GM19452 (cell line): ENCODE data around the gene PCDHB13.
"Not testable (repeated sequence)": the region's sequence is repeated elsewhere in the genome, so short reads cannot be mapped to it uniquely, and the experiment has no call there.

Experiments
- ATAC-seq: cut with Tn5 transposase; IDR thresholded peaks from one replicate; pipeline ENCODE4 v1.9.1; 2021; ENCODE audit not compliant: unreplicated experiment

The PCDHB13 gene

DNA sequence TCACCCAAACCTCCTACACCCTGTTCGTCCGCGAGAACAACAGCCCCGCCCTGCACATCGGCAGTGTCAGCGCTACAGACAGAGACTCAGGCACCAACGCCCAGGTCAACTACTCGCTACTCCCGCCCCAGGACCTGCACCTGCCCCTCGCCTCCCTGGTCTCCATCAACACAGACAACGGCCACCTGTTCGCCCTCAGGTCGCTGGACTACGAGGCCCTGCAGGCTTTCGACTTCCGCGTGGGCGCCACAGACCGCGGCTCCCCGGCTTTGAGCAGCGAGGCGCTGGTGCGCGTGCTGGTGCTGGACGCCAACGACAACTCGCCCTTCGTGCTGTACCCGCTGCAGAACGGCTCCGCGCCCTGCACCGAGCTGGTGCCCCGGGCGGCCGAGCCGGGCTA, 12.6 kb upstream of the PCDHB13 start:
- not testable (repeated sequence) for ATAC-seq

DNA sequence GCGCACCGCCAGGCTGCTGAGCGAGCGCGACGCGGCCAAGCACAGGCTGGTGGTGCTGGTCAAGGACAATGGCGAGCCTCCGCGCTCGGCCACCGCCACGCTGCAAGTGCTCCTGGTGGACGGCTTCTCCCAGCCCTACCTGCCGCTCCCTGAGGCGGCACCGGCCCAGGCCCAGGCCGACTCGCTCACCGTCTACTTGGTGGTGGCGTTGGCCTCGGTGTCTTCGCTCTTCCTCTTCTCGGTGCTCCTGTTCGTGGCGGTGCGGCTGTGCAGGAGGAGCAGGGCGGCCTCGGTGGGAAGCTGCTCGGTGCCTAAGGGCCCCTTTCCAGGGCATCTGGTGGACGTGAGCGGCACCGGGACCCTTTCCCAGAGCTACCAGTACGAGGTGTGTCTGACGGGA, 12.1 kb upstream of the PCDHB13 start:
- not testable (repeated sequence) for ATAC-seq

DNA sequence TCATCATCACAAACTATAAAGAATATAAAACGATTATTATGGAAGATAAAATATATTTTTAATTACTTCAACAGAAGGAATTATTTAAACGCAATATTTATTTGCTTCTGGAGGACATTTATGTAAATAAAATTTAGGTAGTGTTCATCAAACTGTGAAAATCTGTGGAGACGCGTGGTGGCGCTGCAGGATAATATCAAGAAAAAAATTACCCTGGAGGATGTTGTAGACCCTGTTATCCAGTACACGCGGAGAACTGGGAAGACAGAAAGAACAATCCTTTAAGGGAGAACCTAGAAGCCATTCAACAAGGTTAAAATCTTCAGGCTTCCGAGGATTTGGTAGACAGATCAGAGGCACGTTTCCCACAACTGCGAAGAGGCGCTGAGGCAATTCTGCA, 5.2 kb upstream of the PCDHB13 start, which contains the start of gene PCDHB12:
Gene PCDHB12, plus strand, starts transcription at position 242 of the 400 bp plus-strand sequence. CDS start 189 bp downstream, outside the sequence.
- ATAC-seq: no peak

DNA sequence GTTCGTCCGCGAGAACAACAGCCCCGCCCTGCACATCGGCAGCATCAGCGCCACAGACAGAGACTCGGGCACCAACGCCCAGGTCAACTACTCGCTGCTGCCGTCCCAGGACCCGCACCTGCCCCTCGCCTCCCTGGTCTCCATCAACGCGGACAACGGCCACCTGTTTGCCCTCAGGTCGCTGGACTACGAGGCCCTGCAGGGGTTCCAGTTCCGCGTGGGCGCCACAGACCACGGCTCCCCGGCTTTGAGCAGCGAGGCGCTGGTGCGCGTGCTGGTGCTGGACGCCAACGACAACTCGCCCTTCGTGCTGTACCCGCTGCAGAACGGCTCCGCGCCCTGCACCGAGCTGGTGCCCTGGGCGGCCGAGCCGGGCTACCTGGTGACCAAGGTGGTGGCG, 3.4 kb upstream of the PCDHB13 start:
- not testable (repeated sequence) for ATAC-seq

DNA sequence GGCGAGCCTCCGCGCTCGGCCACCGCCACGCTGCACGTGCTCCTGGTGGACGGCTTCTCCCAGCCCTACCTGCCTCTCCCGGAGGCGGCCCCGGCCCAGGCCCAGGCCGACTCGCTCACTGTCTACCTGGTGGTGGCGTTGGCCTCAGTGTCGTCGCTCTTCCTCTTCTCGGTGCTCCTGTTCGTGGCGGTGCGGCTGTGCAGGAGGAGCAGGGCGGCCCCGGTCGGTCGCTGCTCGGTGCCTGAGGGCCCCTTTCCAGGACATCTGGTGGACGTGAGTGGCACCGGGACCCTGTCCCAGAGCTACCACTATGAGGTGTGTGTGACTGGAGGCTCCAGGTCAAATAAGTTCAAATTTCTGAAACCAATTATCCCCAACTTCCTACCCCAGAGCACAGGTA, 2.9 kb upstream of the PCDHB13 start:
- ATAC-seq: not testable (repeated sequence)

DNA sequence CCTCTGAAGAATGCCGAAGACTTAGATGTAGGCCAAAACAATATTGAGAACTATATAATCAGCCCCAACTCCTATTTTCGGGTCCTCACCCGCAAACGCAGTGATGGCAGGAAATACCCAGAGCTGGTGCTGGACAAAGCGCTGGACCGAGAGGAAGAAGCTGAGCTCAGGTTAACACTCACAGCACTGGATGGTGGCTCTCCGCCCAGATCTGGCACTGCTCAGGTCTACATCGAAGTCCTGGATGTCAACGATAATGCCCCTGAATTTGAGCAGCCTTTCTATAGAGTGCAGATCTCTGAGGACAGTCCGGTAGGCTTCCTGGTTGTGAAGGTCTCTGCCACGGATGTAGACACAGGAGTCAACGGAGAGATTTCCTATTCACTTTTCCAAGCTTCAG, 864 bp downstream of the PCDHB13 start:
- not testable (repeated sequence) for ATAC-seq

DNA sequence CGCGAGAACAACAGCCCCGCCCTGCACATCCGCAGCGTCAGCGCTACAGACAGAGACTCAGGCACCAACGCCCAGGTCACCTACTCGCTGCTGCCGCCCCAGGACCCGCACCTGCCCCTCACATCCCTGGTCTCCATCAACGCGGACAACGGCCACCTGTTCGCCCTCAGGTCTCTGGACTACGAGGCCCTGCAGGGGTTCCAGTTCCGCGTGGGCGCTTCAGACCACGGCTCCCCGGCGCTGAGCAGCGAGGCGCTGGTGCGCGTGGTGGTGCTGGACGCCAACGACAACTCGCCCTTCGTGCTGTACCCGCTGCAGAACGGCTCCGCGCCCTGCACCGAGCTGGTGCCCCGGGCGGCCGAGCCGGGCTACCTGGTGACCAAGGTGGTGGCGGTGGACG, 1.8 kb downstream of the PCDHB13 start:
- ATAC-seq: not testable (repeated sequence)

DNA sequence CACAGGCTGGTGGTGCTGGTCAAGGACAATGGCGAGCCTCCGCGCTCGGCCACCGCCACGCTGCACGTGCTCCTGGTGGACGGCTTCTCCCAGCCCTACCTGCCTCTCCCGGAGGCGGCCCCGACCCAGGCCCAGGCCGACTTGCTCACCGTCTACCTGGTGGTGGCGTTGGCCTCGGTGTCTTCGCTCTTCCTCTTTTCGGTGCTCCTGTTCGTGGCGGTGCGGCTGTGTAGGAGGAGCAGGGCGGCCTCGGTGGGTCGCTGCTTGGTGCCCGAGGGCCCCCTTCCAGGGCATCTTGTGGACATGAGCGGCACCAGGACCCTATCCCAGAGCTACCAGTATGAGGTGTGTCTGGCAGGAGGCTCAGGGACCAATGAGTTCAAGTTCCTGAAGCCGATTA, 2.3 kb downstream of the PCDHB13 start:
- ATAC-seq: not testable (repeated sequence)

DNA sequence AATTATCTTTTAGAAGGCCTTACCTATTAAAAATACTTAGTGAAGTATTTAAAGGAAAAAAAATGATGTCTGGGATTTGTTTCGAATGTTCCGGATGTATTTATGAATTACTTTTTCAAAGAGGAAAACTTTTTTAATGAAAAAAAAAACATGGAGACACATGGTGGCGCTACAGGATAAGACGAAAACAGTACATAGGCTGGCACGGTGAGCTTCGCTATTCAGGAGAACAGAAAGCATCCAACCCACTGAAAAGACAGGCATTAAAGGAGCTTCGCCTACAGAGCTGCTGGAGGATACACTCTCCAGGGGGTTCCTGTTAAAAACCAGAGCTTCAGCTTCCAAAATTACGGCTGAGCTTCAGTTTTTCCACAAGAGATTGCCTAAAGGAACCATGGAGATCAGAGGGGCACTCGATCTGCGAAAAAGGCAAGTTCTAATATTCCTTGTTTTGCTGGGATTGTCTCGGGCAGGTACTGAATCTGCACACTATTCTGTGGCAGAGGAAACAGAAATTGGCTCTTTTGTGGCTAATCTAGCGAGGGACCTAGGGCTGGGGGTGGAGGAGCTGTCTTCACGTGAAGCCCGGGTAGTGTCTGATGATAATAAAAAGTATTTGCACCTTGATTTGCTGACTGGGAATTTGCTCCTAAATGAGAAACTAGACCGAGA, 9.5 kb downstream of the PCDHB13 start, which contains the start of gene PCDHB14:
Gene PCDHB14, plus strand, starts transcription at position 232 of the 672 bp plus-strand sequence. Its CDS starts 163 bp downstream, at position 395.
- ATAC-seq: no peak

DNA sequence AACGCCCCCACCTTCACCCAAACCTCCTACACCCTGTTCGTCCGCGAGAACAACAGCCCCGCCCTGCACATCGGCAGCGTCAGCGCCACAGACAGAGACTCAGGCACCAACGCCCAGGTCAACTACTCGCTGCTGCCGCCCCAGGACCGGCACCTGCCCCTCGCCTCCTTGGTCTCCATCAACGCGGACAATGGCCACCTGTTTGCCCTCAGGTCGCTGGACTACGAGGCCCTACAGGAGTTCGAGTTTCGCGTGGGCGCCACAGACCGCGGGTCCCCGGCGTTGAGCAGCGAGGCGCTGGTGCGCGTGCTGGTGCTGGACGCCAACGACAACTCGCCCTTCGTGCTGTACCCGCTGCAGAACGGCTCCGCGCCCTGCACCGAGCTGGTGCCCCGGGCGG, 11.1 kb downstream of the PCDHB13 start:
- ATAC-seq: not testable (repeated sequence)

DNA sequence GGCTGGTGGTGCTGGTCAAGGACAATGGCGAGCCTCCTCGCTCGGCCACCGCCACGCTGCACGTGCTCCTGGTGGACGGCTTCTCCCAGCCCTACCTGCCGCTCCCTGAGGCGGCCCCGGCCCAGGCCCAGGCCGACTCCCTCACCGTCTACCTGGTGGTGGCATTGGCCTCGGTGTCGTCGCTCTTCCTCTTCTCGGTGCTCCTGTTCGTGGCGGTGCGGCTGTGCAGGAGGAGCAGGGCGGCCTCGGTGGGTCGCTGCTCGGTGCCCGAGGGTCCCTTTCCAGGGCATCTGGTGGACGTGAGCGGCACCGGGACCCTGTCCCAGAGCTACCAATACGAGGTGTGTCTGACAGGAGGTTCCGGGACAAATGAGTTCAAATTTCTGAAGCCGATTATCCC, 11.7 kb downstream of the PCDHB13 start:
- ATAC-seq: not testable (repeated sequence)

DNA sequence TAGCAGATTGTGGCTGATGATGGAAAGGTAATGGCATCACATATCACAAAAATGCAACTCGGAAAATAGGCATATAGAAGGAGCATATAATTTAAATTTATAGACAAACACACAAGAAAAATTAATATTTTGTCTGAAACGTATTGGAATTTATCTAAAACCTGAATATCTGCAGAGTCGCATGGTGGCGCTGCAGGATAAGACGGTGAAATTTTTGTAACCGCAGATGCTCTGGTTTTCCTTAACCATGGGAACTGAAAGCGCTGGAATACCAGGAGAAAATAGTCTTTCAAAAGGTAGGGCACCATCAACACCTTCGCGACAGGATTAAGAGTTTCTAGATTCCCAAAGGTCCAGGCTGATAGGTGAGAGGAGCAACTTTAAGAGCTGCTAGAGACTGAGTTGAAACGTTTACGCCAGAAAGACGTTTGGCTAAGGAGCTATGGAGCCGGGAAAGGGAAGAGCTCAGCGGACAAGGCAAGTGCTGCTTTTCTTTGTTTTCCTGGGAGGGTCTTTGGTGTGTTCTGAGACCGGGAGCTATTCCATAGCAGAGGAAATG, 20.5 kb downstream of the PCDHB13 start:
- no peak for ATAC-seq

DNA sequence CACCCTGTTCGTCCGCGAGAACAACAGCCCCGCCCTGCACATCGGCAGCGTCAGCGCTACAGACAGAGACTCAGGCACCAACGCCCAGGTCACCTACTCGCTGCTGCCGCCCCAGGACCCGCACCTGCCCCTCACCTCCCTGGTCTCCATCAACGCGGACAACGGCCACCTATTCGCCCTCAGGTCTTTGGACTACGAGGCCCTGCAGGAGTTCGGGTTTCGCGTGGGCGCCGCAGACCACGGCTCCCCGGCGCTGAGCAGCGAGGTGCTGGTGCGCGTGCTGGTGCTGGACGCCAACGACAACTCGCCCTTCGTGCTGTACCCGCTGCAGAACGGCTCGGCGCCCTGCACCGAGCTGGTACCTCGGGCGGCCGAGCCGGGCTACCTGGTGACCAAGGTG, 22.2 kb downstream of the PCDHB13 start:
- not testable (repeated sequence) for ATAC-seq

DNA sequence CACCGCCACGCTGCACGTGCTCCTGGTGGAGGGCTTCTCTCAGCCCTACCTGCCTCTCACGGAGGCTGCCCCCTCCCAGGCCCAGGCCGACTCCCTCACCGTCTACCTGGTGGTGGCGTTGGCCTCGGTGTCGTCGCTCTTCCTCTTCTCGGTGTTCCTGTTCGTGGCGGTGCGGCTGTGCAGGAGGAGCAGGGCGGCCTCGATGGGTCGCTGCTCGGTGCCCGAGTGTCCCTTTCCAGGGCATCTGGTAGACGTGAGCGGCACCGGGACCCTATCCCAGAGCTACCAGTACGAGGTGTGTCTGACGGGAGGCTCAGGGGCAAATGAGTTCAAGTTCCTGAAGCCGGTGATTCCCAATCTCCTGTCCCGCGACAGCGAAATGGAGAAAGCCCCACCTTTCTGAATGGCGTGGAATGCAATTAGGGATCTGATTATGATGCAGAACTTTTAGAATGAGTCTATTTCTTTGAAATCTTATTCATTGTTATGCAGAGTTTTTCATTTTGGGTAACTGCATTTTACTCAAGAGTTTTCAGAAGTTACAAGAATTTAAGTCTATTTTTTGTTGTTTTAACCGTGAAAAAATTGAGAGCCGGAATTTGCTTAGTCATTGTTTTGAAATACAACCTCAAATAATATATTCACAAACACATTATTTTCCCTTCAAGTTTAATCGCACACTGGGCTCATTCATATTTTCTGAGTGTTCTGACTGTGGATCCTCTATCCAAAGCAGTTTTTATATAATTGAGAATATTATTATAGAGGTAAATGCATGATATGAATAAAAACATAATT, 23.0 kb downstream of the PCDHB13 start:
- ATAC-seq: no peak

DNA sequence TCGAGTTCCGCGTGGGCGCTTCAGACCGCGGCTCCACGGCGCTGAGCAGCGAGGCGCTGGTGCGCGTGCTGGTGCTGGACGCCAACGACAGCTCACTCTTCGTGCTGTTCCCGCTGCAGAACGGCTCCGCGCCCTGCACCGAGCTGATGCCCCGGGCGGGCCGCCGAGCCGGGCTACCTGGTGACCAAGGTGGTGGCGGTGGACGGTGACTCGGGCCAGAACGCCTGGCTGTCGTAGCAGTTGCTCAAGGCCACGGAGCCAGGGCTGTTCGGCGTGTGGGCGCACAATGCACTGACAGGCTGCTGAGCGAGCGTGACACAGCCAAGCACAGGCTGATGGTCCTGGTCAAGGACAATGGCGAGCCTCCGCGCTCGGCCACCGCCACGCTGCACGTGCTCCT, 27.8 kb downstream of the PCDHB13 start:
- no peak for ATAC-seq

DNA sequence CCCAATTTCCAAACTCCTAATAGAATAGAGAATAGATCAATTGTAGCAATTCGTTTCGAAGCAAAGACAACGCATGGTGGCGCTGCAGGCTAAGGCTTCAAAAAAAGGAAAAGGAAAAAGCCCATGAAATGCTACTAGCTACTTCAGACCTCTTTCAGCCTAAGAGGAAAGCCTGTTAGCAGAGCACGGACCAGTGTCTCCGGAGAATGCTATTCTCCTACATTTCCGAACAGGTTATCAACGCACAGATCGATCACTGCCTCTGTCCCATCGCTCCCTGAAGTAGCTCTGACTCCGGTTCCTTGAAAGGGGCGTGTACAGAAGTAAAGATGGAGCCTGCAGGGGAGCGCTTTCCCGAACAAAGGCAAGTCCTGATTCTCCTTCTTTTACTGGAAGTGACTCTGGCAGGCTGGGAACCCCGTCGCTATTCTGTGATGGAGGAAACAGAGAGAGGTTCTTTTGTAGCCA, 31.6 kb downstream of the PCDHB13 start, which contains the start of gene PCDHB15:
Gene PCDHB15, plus strand, starts transcription at position 146 of the 468 bp plus-strand sequence. Its CDS starts 184 bp downstream, at position 330.
- no peak for ATAC-seq

DNA sequence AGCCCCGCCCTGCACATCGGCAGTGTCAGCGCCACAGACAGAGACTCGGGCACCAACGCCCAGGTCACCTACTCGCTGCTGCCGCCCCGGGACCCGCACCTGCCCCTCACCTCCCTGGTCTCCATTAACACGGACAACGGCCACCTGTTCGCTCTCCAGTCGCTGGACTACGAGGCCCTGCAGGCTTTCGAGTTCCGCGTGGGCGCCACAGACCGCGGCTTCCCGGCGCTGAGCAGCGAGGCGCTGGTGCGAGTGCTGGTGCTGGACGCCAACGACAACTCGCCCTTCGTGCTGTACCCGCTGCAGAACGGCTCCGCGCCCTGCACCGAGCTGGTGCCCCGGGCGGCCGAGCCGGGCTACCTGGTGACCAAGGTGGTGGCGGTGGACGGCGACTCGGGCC, 33.3 kb downstream of the PCDHB13 start:
- not testable (repeated sequence) for ATAC-seq

DNA sequence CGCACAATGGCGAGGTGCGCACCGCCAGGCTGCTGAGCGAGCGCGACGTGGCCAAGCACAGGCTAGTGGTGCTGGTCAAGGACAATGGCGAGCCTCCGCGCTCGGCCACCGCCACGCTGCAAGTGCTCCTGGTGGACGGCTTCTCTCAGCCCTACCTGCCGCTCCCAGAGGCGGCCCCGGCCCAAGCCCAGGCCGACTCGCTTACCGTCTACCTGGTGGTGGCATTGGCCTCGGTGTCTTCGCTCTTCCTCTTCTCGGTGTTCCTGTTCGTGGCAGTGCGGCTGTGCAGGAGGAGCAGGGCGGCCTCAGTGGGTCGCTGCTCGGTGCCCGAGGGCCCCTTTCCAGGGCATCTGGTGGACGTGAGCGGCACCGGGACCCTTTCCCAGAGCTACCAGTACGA, 33.7 kb downstream of the PCDHB13 start:
- not testable (repeated sequence) for ATAC-seq

DNA sequence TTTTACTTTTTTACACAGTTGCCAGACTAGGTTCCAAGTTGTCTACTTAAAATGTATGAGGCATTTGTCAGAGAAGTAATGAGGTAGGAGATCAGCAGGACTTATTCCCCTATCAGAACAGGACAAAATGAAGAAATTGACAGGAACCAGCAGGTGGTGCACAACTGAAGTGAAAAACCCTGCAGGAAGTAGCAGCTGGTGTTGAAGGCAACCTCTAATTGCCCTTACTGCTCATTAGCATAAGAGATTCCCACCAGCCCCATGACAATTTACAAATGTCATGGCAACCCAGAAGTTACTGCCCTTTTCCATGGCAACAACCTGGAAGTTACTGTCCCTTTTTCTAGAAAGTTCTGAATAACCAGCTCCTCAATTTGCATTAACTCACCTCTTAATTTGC, 36.9 kb downstream of the PCDHB13 start:
- no peak for ATAC-seq

DNA sequence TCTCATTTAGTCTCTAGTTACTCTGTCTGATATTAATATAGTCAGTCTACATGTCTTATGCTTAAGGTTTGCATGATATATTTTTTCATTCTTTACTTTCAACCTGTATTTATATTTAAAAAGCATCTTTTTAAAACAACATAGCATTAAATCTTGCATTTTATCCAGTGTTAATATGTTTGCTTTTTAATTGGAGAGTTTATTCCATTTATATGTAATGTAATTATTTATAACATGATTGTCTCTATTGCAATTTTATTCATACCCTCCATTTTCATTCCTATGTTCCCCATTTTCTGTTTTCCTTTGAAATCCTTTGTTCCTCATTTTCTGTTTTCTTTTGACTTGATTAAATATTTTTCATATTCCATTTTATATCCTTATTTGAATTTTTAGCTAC, 44.7 kb downstream of the PCDHB13 start:
- ATAC-seq: no peak

DNA sequence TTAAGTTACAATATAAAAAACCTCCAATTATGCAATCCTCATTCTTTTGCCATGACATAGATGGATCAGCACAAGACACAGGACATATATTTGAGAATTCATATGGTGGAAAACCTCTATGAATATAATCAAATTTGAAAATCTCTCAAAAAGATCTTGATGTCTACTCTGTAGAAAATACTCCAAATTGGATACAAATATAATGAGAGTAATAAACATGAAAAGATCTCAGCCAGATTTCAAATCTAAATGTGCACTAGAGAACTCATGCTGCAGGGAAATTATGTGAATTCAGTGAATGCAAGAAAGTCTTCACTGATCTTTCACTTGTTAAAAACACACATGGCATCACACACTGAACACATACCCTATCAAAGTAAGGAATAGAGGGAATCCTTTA, 45.2 kb downstream of the PCDHB13 start:
- no peak for ATAC-seq
